GM19025 (cell line): ENCODE measurements around the gene CBL.
"Not testable (repeated sequence)": the region's sequence is repeated elsewhere in the genome, so short reads cannot be mapped to it uniquely, and the experiment has no call there.

Experiments
- ATAC-seq: cut with Tn5 transposase; IDR thresholded peaks from one replicate; pipeline ENCODE4 v1.9.1; 2021; ENCODE audit warnings: mild to moderate bottlenecking, low read depth, moderate library complexity; ENCODE audit not compliant: unreplicated experiment

Gene CBL

GRCh38 chr11:119206511-119207414 lies 624 bp downstream of the CBL start:
- ATAC-seq = peak; percentile 9

GRCh38 chr11:119207415-119207960 lies 1.3 kb downstream of the CBL start:
- ATAC-seq = no peak

- ATAC-seq = no peak
These were observed 3.0 kb downstream of the CBL start for GRCh38 chr11:119209186-119209585.

GRCh38 chr11:119210050-119210449 lies 3.9 kb downstream of the CBL start:
- ATAC-seq = no peak

DNA sequence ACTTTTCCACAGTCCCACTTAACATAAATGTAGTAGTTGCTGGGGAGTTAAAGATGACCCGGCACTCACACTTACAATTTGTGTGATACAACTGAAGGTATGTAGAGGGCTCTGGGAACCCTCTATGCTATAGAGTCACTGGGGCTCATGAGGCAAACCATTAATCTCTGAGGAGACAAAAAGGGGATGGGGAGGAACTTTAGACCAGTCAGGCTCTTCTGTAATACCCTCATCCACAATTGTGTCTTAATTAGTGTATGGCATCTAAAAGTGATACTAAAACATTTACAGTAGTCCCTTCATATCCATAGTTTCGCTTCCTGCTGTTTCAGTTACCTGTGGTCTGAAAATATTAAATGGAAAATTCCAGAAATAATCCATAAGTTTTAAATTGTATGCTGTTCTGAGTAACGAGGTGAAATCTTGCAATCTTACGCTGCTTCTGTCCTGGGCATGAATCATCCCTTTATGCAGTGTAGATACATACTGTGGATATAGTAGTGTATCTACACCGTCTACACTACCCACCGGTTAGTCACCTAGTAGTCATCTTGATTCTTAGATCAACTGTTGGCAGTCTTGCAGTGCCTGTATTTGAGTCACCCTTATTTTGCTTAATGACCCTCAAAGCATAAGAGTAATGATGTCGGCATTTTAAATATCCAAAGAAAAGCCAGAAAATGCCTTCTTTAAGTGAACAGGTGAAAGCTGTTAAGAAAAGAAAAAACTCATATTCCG lies 12.2 kb downstream of the CBL start:
- ATAC-seq = no peak

GRCh38 chr11:119222308-119222707 lies 16.2 kb downstream of the CBL start:
- no peak for ATAC-seq

DNA sequence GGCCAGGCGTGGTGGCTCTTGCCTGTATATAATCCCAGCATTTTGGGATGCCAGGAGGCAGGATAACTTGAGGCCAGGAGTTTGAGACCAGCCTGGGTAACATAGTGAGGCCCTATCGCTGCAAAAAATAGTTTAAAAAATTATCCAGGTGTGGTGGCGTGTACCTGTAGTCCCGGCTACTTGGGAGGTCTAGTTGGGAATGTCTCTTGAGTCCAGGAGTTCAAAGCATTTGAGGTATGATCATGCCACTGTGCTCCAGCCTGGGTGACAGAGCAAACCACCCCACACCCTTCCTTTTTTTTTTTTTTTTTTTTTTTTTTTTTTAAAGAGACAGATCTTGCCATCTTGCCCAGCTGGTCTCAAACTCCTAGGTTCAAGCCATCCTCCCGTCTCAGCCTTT lies 16.8 kb downstream of the CBL start:
- ATAC-seq = no peak

DNA sequence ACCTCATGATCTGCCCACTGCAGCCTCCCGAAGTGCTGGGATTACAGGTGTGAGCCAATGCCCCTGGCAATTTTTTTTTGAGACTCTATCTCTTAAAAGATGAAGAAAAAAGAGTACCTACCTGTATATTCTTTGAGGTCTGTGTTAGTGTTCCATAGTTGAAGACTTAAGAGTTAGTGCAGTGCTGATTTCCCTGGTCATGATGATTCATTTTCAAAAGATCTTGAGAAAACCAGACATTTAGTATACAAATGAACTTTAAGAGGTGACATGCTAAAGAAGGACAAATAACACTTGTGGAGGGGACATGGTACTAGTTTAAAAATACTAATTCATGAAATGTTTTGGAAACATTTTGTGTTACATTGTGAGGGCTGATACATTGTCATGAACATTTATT lies 17.7 kb downstream of the CBL start:
- no peak for ATAC-seq

- ATAC-seq = not testable (repeated sequence)
These were observed 22.6 kb downstream of the CBL start for GRCh38 chr11:119228535-119229287.

DNA sequence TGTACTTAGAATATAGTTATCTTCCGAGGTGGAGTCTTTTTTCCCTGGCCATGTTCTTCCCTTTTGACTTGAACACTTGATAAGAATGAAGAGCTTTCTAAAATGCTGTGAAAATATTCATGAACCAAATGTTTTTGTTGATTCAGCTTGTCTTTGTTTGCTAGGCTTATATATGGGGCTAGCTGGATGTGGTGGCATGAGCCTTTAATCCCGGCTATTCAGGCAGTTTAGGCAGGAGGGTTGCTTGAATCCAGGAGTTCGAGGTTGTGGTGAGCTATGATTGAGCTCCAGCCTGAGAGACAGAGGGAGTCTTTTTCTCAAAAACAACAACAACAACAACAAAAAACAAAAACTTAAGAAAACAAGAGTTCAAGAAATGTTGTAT lies 23.1 kb downstream of the CBL start:
- no peak for ATAC-seq

GRCh38 chr11:119229741-119230140 lies 23.6 kb downstream of the CBL start:
- ATAC-seq = no peak

DNA sequence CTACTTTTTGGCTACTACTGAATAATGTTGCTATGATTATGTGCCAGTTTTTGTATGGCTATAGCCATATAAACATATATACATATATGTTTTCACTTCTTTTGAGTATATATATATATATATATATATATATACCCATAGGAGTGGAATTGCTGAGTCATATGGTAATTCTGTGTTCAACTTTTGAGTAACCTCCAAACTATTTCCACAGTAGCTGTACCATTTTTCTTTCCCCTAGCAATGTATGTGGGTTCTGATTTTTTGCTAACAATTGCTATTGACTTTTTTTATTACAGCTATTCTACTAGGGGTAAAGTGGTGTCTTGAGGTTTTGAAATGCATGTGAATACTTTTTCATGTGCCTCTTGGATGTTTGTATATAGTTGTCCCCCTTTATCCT lies 30.4 kb downstream of the CBL start:
- no peak for ATAC-seq

DNA sequence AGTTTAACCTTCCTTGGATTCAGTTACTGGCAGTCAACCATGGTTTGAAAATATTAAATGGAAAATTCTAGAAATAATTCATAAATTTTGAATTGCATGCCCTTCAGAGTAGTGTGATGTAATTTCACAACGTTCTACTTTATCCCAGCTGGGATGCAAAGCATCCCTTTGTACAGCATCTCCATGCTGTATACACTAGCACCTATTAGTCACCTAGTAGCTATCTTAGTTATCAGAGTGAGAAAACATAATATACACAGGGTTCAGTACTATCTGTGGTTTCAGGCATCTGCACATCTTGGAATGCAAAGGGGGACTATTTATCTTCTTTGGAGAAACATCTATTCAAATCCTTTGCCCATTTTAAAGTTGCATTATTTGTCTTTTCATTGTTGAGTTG lies 30.8 kb downstream of the CBL start:
- no peak for ATAC-seq

DNA sequence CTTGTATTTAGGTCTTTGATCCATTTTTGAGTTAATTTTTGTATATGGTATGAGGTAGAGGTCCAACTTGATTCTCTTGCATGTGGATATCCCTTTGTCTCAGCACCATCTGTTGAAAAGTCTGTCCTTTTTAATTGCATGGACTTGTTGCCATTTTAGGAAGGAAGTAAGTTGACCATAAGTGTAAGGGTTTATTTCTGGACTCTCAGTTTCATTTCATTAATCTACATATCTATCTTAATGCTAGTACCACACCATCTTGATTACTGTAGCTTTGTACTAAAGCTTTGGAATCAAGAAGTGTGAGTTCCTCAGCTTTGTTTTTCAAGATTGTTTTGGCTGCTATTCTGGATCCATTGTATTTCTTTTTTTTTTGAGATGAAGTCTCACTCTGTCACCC lies 31.4 kb downstream of the CBL start:
- ATAC-seq = no peak

- ATAC-seq = no peak
These were observed 42.9 kb downstream of the CBL start for GRCh38 chr11:119248750-119249670.

DNA sequence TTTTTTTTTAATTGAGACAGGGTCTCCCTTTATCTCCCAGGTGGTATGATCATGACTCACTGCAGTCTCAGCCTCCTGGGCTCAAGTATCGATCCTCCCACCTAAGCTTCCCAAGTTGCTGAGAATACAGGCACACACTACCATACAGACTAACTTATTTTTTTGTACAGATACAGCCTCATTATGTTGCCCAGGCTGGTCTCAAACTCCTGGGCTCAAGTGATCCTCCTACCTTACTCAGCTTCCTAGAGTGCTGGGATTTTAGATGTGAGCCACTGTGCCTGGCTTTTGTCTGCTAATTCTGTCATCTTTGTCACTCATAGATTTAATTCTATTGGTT lies 43.5 kb downstream of the CBL start:
- no peak for ATAC-seq

GRCh38 chr11:119251114-119251513 lies 45.0 kb downstream of the CBL start:
- no peak for ATAC-seq

DNA sequence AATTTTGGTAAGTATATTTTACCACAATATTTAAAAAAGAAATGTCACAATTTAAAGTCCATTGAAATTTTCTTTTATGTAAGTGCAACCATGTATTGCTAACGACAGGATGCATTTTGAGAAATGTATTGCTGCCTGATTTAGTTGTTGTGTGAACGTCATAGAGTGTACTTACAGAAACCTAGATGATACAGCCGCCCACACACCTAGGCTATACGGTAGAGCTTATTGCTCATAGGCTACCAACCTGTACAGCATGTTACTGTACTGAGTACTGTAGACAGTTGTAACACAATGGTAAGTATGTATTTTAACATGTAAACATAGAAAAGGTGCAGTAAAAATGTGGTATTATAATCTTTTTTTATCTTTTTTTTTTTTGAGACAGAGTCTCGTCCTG lies 48.1 kb downstream of the CBL start:
- ATAC-seq = no peak

DNA sequence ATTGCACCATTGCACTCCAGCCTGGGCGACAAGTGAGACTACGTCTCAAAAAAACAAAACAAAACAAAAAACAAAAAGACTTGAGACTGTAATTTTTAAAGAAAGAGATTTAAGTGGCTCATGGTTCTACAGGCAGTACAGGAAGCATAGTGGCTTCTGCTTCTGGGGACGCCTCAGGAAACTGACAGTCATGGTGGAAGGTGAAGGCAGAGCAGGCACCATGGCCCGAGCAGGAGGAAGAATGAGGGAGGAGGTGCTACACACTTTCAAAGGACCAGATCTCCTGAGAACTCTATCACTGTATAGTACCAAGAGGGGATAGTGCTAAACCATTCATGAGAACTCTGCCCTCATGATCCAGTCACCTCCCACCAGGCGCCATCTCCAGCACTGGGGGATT lies 52.0 kb downstream of the CBL start:
- ATAC-seq = no peak

- no peak for ATAC-seq
These were observed 52.8 kb downstream of the CBL start for GRCh38 chr11:119258983-119259382.
